K562 (cell line): ENCODE measurements around the gene HOTAIR. TPM values are rescaled to one million over a fixed set of nuclear protein-coding genes. Genes with fewer than 3 reads are reported as not detected.

Experiments
- ATAC-seq: fragments of 200-7000 bp; cut with Tn5 transposase; 3 replicates; pipeline ENCODE4 v1.9.1; 2020; ENCODE audit warnings: moderate library complexity
- BruUV-seq: library from RNA; stranded (reverse); fragments of 400-500 nt; replicated peaks from 2 replicates; lab custom pipeline; 2021; lab: Mats Ljungman, UMichigan
- CTCF ChIA-PET: fragments of 300-600 bp; formaldehyde crosslinking; extraction: SDS; loops from one replicate; lab custom pipeline; 2021; ENCODE audit warnings: low intra/inter-chr PET ratio; lab: Yijun Ruan, JAX
- POLR2A ChIA-PET: fragments of 300-600, 350-650 bp; sonication (Branson Sonifier 250); formaldehyde crosslinking; extraction: SDS; loops from one replicate; lab custom pipeline; 2021; ENCODE audit warnings: antibody characterized with exemption, inconsistent platforms; lab: Yijun Ruan, JAX
- DNase-seq, 4 experiments: peaks; one replicate each; pipeline versions ENCODE4 v3.0.0 to v3.0.0-alpha.2; 2011 to 2018; ENCODE audit warnings: low spot score in 3 of 4, mixed read lengths in 3 of 4; ENCODE audit errors: extremely low read depth in 1 of 4
- FAIRE-seq: peaks from 2 replicates; lab custom pipeline; 2011; peaks lifted over from hg19 to GRCh38; lab: Jason Lieb, UNC
- H2AFZ ChIP-seq: 2 replicates; pipeline ENCODE4 v1.6.0; 2011; ENCODE audit warnings: low read depth, low read length, control low read depth, inconsistent platforms
- H3K27ac ChIP-seq: fragments of 200-600 bp; 3 replicates; pipeline ENCODE4 v1.8.0; 2011; ENCODE audit warnings: low read depth, mild to moderate bottlenecking, control low read depth, inconsistent platforms, low read length, moderate library complexity, mixed read lengths; ENCODE audit errors: extremely low read depth
- H3K27me3 ChIP-seq, 2 experiments: fragments of 300-600 bp in 1 of 2; 2 replicates in 1 of 2; 3 replicates in 1 of 2; pipeline versions ENCODE4 v1.6.0 to v1.8.0; 2011; ENCODE audit warnings: inconsistent platforms in 2 of 2, low read length in 2 of 2, mild to moderate bottlenecking in 1 of 2, mixed read lengths in 1 of 2, moderate library complexity in 1 of 2; ENCODE audit not compliant: control insufficient read depth in 2 of 2, insufficient read depth in 2 of 2
- H3K36me3 ChIP-seq: fragments of 300-600 bp; 3 replicates; pipeline ENCODE4 v1.8.0; 2011; ENCODE audit warnings: mild to moderate bottlenecking, low read length, inconsistent platforms; ENCODE audit not compliant: control insufficient read depth, insufficient read depth
- H3K4me1 ChIP-seq, 2 experiments: fragments of 200-600 bp in 1 of 2; replicated peaks in 1 of 2; 2 replicates in 1 of 2; 3 replicates in 1 of 2; pipeline versions ENCODE4 v1.5.1 to v1.8.0; 2011; ENCODE audit warnings: inconsistent platforms in 2 of 2, low read length in 2 of 2, mild to moderate bottlenecking in 1 of 2, mixed read lengths in 1 of 2, moderate library complexity in 1 of 2; ENCODE audit not compliant: control insufficient read depth in 2 of 2, insufficient read depth in 2 of 2
- H3K4me2 ChIP-seq: 2 replicates; pipeline ENCODE4 v1.6.1; 2011; ENCODE audit warnings: low read length, control low read depth, inconsistent platforms, mixed read lengths; ENCODE audit not compliant: insufficient read depth
- H3K4me3 ChIP-seq: fragments of 200-600 bp; sonication (generic), shearing (Covaris generic); 2 replicates; pipeline ENCODE4 v1.5.1; 2016; ENCODE audit warnings: control low read depth, inconsistent platforms
- H3K79me2 ChIP-seq: fragments of 200-600 bp; 3 replicates; pipeline ENCODE4 v1.8.0; 2011; ENCODE audit warnings: low read length, inconsistent platforms; ENCODE audit not compliant: control insufficient read depth, insufficient read depth
- H3K9ac ChIP-seq, 2 experiments: 2 replicates each; pipeline versions ENCODE4 v1.6.0 to v1.6.1; 2011; ENCODE audit warnings: low read depth in 2 of 2, low read length in 2 of 2, control low read depth in 1 of 2, inconsistent platforms in 1 of 2, mild to moderate bottlenecking in 1 of 2, mixed read lengths in 1 of 2; ENCODE audit not compliant: insufficient read depth in 1 of 2
- H3K9me1 ChIP-seq: one replicate; pipeline ENCODE4 v1.6.0; 2011; ENCODE audit warnings: inconsistent platforms, mild to moderate bottlenecking, low read length, moderate library complexity; ENCODE audit not compliant: control insufficient read depth, insufficient read depth
- H3K9me3 ChIP-seq: replicated peaks from 2 replicates; pipeline ENCODE4 v1.5.1; 2011; ENCODE audit warnings: low read depth, low read length, inconsistent platforms; ENCODE audit not compliant: control insufficient read depth, insufficient read depth
- H4K20me1 ChIP-seq: replicated peaks from 2 replicates; pipeline ENCODE4 v1.6.1; 2011; ENCODE audit warnings: low read length, inconsistent platforms, mixed read lengths; ENCODE audit not compliant: control insufficient read depth, insufficient read depth
- BACH1 ChIP-seq: fragments of 200-800 bp; sonication (Bioruptor generic); IDR thresholded peaks from 2 replicates; pipeline ENCODE4 v1.6.1; 2016; ENCODE audit warnings: missing genetic modification characterization, missing compliant biosample characterization
- MLLT1 ChIP-seq, 2 experiments: fragments of 450-650 bp; IDR thresholded peaks; 2 replicates each; pipeline ENCODE4 v1.6.1; 2016
- POLR3G ChIP-seq: IDR thresholded peaks from 2 replicates; pipeline ENCODE4 v1.6.1; 2011; ENCODE audit not compliant: insufficient read length, insufficient replicate concordance; ENCODE audit errors: extremely low read depth
- TAF9B ChIP-seq: fragments of 450-650 bp; IDR thresholded peaks from 2 replicates; pipeline ENCODE4 v1.6.1; 2018; ENCODE audit warnings: mild to moderate bottlenecking; ENCODE audit not compliant: partially characterized antibody
- ZMIZ1 ChIP-seq, 2 experiments: fragments of 150-350 bp in 1 of 2; IDR thresholded peaks; 2 replicates each; pipeline ENCODE4 v1.6.1; 2012 to 2016; ENCODE audit warnings: low read depth in 2 of 2, low read length in 2 of 2, mild to moderate bottlenecking in 1 of 2, moderate library complexity in 1 of 2
- ZNF184 ChIP-seq: sonication (generic); formaldehyde crosslinking; IDR thresholded peaks from 2 replicates; pipeline ENCODE4 v1.5.0; 2020; ENCODE audit warnings: missing genetic modification reagents
- ZNF785 ChIP-seq: fragments of 250-450 bp; sonication (Bioruptor Pico); IDR thresholded peaks from 2 replicates; pipeline ENCODE4 v1.4.0; 2020; ENCODE audit warnings: mild to moderate bottlenecking
- ZNF79 ChIP-seq: fragments of 250-450 bp; sonication (Bioruptor Pico); IDR thresholded peaks from 2 replicates; pipeline ENCODE4 v1.4.0; 2020; ENCODE audit warnings: low read depth, mild to moderate bottlenecking, moderate library complexity
- WGBS: fragments of 100-300 bp; shearing (Covaris generic); methylation state at CpG from one replicate; pipeline ENCODE4 v1.1.6; 2016; ENCODE audit warnings: low coverage, mixed read lengths; ENCODE audit not compliant: insufficient coverage; ENCODE audit errors: missing lambda C conversion rate; 5-methylcytosine and 5-hydroxymethylcytosine counted together
- in situ Hi-C: fragments of 300-500 bp; cut with MboI; formaldehyde crosslinking; loops from 4 replicates; pipeline ENCODE4 v1.15.0; 2018; ENCODE audit warnings: inconsistent platforms, mixed read lengths
- intact Hi-C: fragments of 100-400 bp; cut with micrococcal nuclease; formaldehyde crosslinking; loops from 2 replicates; pipeline ENCODE4 v1.14.2; 2022
- polyA plus RNA-seq, 8 experiments: library from polyadenylated mRNA; depleted of rRNA in 4 of 8; stranded (reverse) in 5 of 8; unstranded in 3 of 8; fragments of >200 nt; fragmentation: Nextera tagmentation in 2 of 8; fragmentation: Illumina TruSeq in 1 of 8; extraction: Ambion mirVana in 2 of 8; extraction: Trizol in 1 of 8; gene quantifications; 2 replicates each; pipeline versions ENCODE4 v1.2.1 to v1.2.3, GENCODE V29; 2011 to 2014; ENCODE audit warnings: inconsistent platforms in 1 of 8, missing spikeins in 1 of 8
- total RNA-seq, 7 experiments: library from RNA; depleted of rRNA in 6 of 7; stranded (reverse); fragments of >200 nt in 6 of 7; fragmentation: Illumina TruSeq in 2 of 7; extraction: Trizol in 2 of 7; gene quantifications; 2 replicates each; pipeline versions ENCODE4 v1.2.1 to v1.2.3, GENCODE V29; 2011 to 2021; ENCODE audit warnings: low replicate concordance in 1 of 7

Gene HOTAIR
- total and polyA plus RNA-seq, 9 of the 15 experiments (the other 6 are each of a cell fraction or from before 2014, with no cell fraction given) = 0.04 TPM; not detected in 8

- Histone ChIP-seq H4K20me1 (no peaks in the 10 kb centered on the region), H3K4me1 (peaks cover 10 to 49% of the 10 kb centered on the region in 2 experiments), H3K79me2 (peaks cover 3% of the 10 kb centered on the region; the same call in 2 of the 3 replicates), H3K9me3 (no peaks in the 10 kb centered on the region), H2AFZ (no peak overlapping the region), H3K27me3 (no peaks in the 10 kb centered on the region), H3K4me3 (no peak overlapping the region), H3K9ac (peak overlapping the region in 1 of 2 experiments; percentile 73; a peak in 2 of 4 replicates), H3K9me1 (no peaks in the 10 kb centered on the region), H3K36me3 (no peaks in the 10 kb centered on the region), H3K4me2 (no peak overlapping the region), H3K27ac (no peak overlapping the region)
- ChIA-PET POLR2A (no interaction called here), CTCF (no interaction called here)
- no peak for ATAC-seq
- no TSS peak for BruUV-seq
- TF ChIP-seq ZNF184 (CRISPR knock-in tag) (no peak), BACH1 (no peak), ZNF79 (CRISPR knock-in tag) (no peak), TAF9B (no peak), ZMIZ1 (IDR thresholded peaks at IDR 0.05; ENCODE audit: low read depth in 2 of 2, low read length in 2 of 2) (no peak), MLLT1 (IDR thresholded peaks at IDR 0.05) (no peak), ZNF785 (no peak), POLR3G (no peak)
- in situ Hi-C loops (loop anchor here (10.0 kb wide), 1 partner anchor 174 kb away; no protein-coding TSS in a partner anchor), intact Hi-C loops (no loop called here)
- 84% methylated on average over 22 of the region's 23 CpGs for WGBS
- no peak for DNase-seq
- no peak for FAIRE-seq
Observed at GRCh38 chr12:54020591-54021405, 46.0 kb upstream of the HOTAIR start.
